Colonic mucosa (tissue), 4 donors: ENCODE measurements around the gene OSBPL10. TPM values are rescaled to one million over a fixed set of nuclear protein-coding genes. Genes with fewer than 3 reads are reported as not detected.

ENCODE experiments used
- DNase-seq: peaks from one replicate; pipeline ENCODE4 v3.0.0-alpha.2; 2020
- H3K27ac ChIP-seq: fragments of 200-600 bp; one replicate; pipeline ENCODE4 v1.8.0; 2021
- H3K27me3 ChIP-seq: fragments of 200-600 bp; one replicate; pipeline ENCODE4 v1.8.0; 2021
- H3K36me3 ChIP-seq: fragments of 200-600 bp; one replicate; pipeline ENCODE4 v1.8.0; 2021
- H3K4me1 ChIP-seq: fragments of 200-600 bp; one replicate; pipeline ENCODE4 v1.8.0; 2021; ENCODE audit warnings: mild to moderate bottlenecking
- H3K4me3 ChIP-seq: fragments of 200-600 bp; one replicate; pipeline ENCODE4 v1.8.0; 2021
- H3K9ac ChIP-seq, 2 donors: one replicate each; pipeline ENCODE4 v1.7.0; 2013; ENCODE audit warnings: control low read depth in 2 of 2, low read depth in 2 of 2, low read length in 2 of 2
- H3K9me3 ChIP-seq: fragments of 200-600 bp; one replicate; pipeline ENCODE4 v1.8.0; 2021
- intact Hi-C: fragments of 100-400 bp; cut with DNase I; formaldehyde crosslinking; loops from one replicate; pipeline ENCODE4 v1.14.1; 2022
- total RNA-seq, 2 donors: library from RNA; stranded (reverse); fragmentation: NEBNext Ultra II Directional in 1 of 2; extraction: Animal tissue kit (Norgen Biotek cat#: 25700) in 1 of 2; gene quantifications; one replicate each; pipeline ENCODE4 v1.2.1, GENCODE V29; 2021
- TF ChIP-seq, protein P1 (sequence below): fragments of 200-600 bp; IDR thresholded peaks from one replicate; pipeline ENCODE4 v1.8.0; 2022; ENCODE audit warnings: antibody characterized with exemption, mild to moderate bottlenecking
- donor health status: healthy.
- donor health status: DM: no; HTN: no; CAD: no.
- donor health status: DM: no; HTN: no; CAD: no.

OSBPL10 gene
- total RNA-seq, 2 donors from 2014 or later = 20.0 to 34.4 TPM

DNA sequence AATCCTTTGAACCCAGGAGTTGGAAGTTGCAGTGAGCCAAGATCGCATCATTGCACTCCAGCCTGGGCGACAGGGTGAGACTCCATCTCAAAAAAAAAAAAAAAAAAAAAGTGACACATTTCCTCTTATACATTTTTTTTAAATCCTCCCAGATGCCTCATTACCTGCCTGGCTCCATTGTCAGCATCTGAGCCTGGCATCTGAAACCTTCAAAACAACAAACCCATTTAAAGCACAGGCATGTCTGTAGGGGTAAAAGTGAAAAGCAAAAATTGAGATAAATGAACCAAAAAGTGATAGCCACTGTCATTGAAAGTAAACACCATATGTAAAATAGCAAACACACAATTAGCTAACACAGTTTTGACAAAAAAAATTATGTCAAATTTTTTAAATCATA, 38.6 kb downstream of the OSBPL10 start:
- Histone ChIP-seq H3K27ac (no peak overlapping the region), H3K4me3 (no peak overlapping the region), H3K9me3 (no peaks in the 10 kb centered on the region), H3K27me3 (no peaks in the 10 kb centered on the region), H3K9ac (no peak overlapping the region), H3K36me3 (no peaks in the 10 kb centered on the region), H3K4me1 (no peaks in the 10 kb centered on the region)
- DNase-seq = no peak
- intact Hi-C loops = no loop called here
- TF ChIP-seq, protein P1, sequence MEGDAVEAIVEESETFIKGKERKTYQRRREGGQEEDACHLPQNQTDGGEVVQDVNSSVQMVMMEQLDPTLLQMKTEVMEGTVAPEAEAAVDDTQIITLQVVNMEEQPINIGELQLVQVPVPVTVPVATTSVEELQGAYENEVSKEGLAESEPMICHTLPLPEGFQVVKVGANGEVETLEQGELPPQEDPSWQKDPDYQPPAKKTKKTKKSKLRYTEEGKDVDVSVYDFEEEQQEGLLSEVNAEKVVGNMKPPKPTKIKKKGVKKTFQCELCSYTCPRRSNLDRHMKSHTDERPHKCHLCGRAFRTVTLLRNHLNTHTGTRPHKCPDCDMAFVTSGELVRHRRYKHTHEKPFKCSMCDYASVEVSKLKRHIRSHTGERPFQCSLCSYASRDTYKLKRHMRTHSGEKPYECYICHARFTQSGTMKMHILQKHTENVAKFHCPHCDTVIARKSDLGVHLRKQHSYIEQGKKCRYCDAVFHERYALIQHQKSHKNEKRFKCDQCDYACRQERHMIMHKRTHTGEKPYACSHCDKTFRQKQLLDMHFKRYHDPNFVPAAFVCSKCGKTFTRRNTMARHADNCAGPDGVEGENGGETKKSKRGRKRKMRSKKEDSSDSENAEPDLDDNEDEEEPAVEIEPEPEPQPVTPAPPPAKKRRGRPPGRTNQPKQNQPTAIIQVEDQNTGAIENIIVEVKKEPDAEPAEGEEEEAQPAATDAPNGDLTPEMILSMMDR = no peak

DNA sequence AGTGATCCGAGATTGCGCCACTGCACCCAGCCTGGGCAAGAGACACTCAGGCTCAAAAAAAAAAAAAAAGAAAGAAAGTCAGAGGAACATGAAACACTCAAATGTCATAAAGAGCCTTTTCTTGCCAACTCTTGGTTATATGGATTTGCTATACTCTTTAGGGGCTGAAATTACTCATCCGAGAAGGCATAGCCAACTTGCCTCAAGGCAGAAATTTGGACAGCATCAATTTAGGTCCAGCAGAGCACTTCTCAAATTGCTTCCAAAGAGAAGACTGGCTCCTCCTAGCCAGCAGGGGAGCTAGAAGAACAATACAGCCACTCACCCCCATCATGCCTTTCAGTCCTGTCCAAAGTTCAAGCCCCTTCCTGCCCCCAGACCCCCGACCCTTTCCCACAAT, 43.8 kb downstream of the OSBPL10 start:
- intact Hi-C loops = no loop called here
- Histone ChIP-seq H3K4me3 (no peak overlapping the region), H3K27ac (no peak overlapping the region)

DNA sequence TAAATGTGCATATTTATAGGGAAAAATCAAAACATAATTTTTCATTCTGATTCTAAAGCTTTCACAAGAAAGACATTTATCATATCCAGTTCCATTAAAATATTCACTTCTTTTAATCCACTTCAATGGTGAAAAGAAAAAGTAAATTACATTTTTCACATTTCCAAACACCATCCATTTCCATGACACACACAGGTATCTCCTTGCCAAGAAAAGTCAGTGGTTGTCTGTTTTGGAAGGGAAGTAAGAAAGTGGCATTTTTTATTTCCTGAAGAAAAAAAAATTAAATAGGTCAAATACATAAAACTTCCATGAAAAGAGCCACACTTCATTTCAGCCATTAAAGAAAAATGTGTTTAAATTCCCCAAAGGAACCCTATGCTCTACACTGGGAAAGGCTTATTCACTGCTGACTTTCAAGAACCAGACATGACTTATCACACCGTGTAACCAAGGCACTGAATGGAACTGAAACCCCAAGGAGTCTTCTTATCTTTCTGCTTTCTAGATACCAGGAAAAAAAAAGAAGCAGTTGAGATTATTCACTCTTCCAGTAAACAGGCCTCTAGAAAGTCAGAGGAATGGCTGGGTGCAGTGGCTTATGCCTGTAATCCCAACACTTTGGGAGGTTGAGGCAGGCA, 44.5 kb downstream of the OSBPL10 start:
- H3K9me3 ChIP-seq = no peaks in the 10 kb centered on the region
- intact Hi-C loops = no loop called here
- no peak overlapping the region for H3K4me3 ChIP-seq
- H3K9ac ChIP-seq = no peak overlapping the region
- no peak for DNase-seq
- no peaks in the 10 kb centered on the region for H3K27me3 ChIP-seq
- TF ChIP-seq, protein P1 = no peak
- H3K4me1 ChIP-seq = no peaks in the 10 kb centered on the region
- no peak overlapping the region for H3K27ac ChIP-seq
- H3K36me3 ChIP-seq = no peaks in the 10 kb centered on the region

More for the DNA sequence above, 43.8 kb downstream of the OSBPL10 start:
- Histone ChIP-seq H3K36me3 (no peaks in the 10 kb centered on the region), H3K9me3 (no peaks in the 10 kb centered on the region), H3K9ac (no peak overlapping the region), H3K27me3 (no peaks in the 10 kb centered on the region), H3K4me1 (no peaks in the 10 kb centered on the region)
- no peak for DNase-seq
- TF ChIP-seq, protein P1 = no peak

DNA sequence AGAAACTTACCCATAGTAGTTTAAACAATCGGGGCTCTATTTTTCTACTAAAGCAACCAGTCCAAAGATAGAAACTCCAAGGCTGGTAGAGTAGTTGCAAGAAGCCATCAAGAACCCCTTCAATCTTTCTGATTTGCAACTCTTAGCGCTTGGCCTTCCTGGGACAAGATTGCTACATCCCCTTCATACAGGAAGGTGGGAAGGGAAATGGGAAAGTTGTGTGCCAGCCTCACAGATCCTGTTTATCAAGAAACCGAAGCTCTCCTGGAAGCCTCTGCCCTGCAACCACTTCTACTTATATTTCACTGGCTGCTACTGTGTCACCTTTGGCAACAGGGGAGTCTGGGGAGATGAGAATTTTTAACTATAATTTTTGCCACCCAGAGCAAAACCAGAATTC, 46.2 kb downstream of the OSBPL10 start:
- TF ChIP-seq, protein P1 = no peak
- Histone ChIP-seq H3K4me1 (no peaks in the 10 kb centered on the region), H3K36me3 (no peaks in the 10 kb centered on the region), H3K9me3 (no peaks in the 10 kb centered on the region), H3K27me3 (no peaks in the 10 kb centered on the region), H3K27ac (no peak overlapping the region), H3K4me3 (no peak overlapping the region), H3K9ac (no peak overlapping the region)
- no peak for DNase-seq
- intact Hi-C loops = no loop called here

DNA sequence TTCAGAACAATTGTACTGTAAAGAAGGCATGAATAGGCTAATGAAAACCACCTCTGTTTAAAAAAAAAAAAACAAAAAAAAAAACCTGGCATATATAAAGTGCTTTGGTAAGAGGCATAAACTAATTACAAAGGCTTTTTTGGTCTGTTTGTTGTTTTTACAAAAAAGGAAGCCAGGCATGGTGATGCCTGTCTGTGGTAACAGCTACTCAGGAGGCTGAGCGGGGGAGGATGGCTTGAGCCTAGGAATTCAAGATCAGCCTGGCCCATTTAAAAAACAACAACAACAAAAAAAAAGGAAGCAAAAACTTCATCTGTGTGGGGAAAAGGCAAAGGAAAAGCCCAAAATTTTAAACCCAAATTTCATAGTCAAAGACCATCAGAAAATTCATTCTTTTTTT, 47.0 kb downstream of the OSBPL10 start:
- intact Hi-C loops = no loop called here
- H3K9me3 ChIP-seq = no peaks in the 10 kb centered on the region
- H3K27ac ChIP-seq = no peak overlapping the region
- DNase-seq = no peak
- TF ChIP-seq, protein P1 = no peak
- H3K9ac ChIP-seq = no peak overlapping the region
- H3K27me3 ChIP-seq = no peaks in the 10 kb centered on the region
- no peaks in the 10 kb centered on the region for H3K4me1 ChIP-seq
- no peak overlapping the region for H3K4me3 ChIP-seq
- H3K36me3 ChIP-seq = no peaks in the 10 kb centered on the region
